Right cardiac atrium (tissue), 5 donors: ENCODE data around the gene MEOX2. TPM values are rescaled to one million over a fixed set of nuclear protein-coding genes. Genes with fewer than 3 reads are reported as not detected.

Source experiments
- ATAC-seq, 2 donors: fragments of 200-7000 bp; cut with Tn5 transposase; one replicate each; pipeline versions ENCODE4 v1.8.0 to v1.9.1; 2020; ENCODE audit warnings: moderate library complexity in 2 of 2, mild to moderate bottlenecking in 1 of 2
- DNase-seq, 3 donors: peaks; one replicate each; pipeline ENCODE4 v3.0.0-alpha.2; 2020
- H3K27ac ChIP-seq: one replicate; pipeline ENCODE4 v1.5.1; 2013; ENCODE audit warnings: mild to moderate bottlenecking, low read length, control low read depth, moderate library complexity
- H3K27me3 ChIP-seq: one replicate; pipeline ENCODE4 v1.6.1; 2013; ENCODE audit not compliant: control insufficient read depth, insufficient read depth
- H3K4me1 ChIP-seq: one replicate; pipeline ENCODE4 v1.6.1; 2013; ENCODE audit warnings: low read length; ENCODE audit not compliant: control insufficient read depth, insufficient read depth
- H3K4me3 ChIP-seq: one replicate; pipeline ENCODE4 v1.5.1; 2013; ENCODE audit warnings: low read length, control low read depth
- H3K9me3 ChIP-seq: one replicate; pipeline ENCODE4 v1.6.1; 2013; ENCODE audit warnings: low read length; ENCODE audit not compliant: control insufficient read depth
- WGBS: extraction: QIAGEN DNeasy Blood & Tissue Kit; methylation state at CpG from one replicate; pipeline ENCODE4 v1.1.7; 2013; 5-methylcytosine and 5-hydroxymethylcytosine counted together
- intact Hi-C, 4 donors: fragments of 100-400 bp; cut with DNase I; formaldehyde crosslinking; loops; one replicate each; pipeline versions ENCODE4 v1.11.0 to v1.14.0; 2022 to 2023
- polyA plus RNA-seq: library from polyadenylated mRNA; stranded (reverse); fragments of 200-250 nt; gene quantifications from one replicate; pipeline ENCODE4 v1.2.3, GENCODE V29; 2013
- total RNA-seq, 4 donors: library from RNA; stranded (reverse); fragmentation: NEBNext Ultra II Directional; extraction: Animal tissue kit (Norgen Biotek cat#: 25700); gene quantifications; one replicate each; pipeline ENCODE4 v1.2.1, GENCODE V29; 2021
- donor health status: healthy with polysubstance abuse.
- donor health status: DM: no; HTN: yes; CAD: no.
- donor health status: DM: no; HTN: no; CAD: no.
- donor health status: DM: no; HTN: yes; CAD: no; lungs with severe emphysema.
- donor health status: DM: yes; HTN: yes; CAD: no.

Gene MEOX2
- total and polyA plus RNA-seq, 5 donors, result 3.1 to 8.4 (median 6.0) TPM

GRCh38 chr7:15681631-15682030 lies 4.9 kb downstream of the MEOX2 start:
- H3K4me1 ChIP-seq, result no peaks in the 10 kb centered on the region
- intact Hi-C loops, result loop anchor here in 1 of 4 donors (10.0 kb wide), 1 partner anchor 383 kb away; no protein-coding TSS in a partner anchor
- H3K27ac ChIP-seq, result no peak overlapping the region
- no peaks in the 10 kb centered on the region for H3K9me3 ChIP-seq
- DNase-seq, result no peak
- no peak overlapping the region for H3K4me3 ChIP-seq
- WGBS, result 63% methylated on average over 2 of the region's 2 CpGs
- no peak for ATAC-seq
- H3K27me3 ChIP-seq, result no peaks in the 10 kb centered on the region

DNA sequence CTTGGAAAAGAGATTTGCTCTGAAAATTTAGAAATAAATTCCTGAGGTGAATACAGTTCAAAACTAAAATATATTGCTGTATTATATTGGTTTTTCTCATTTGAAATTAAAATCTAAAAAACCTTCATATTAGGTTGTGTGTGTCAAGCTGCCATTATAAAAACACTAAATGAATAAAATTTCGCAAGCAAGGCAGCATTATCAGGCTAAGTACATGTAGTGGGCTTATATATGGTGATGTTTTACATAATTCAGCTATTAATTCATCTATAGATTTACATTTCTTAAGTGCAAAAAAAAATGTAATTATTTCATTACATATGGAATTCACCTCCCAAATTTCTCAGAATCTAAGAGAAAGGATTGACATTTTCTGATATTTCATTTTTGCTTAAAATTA lies 5.3 kb downstream of the MEOX2 start:
- ATAC-seq (no peak), DNase-seq (no peak)
- Histone ChIP-seq H3K4me1 (no peaks in the 10 kb centered on the region), H3K27ac (no peak overlapping the region), H3K9me3 (no peaks in the 10 kb centered on the region), H3K27me3 (no peaks in the 10 kb centered on the region), H3K4me3 (no peak overlapping the region)
- 63% methylated on average over 1 of the region's 1 CpG for WGBS
- intact Hi-C loops, result loop anchor here in 1 of 4 donors (10.0 kb wide), 1 partner anchor 384 kb away; no protein-coding TSS in a partner anchor

GRCh38 chr7:15680446-15680845 lies 6.0 kb downstream of the MEOX2 start:
- peak overlapping the region; percentile 64 for H3K4me3 ChIP-seq

GRCh38 chr7:15679306-15679705 lies 7.2 kb downstream of the MEOX2 start:
- intact Hi-C loops, result no loop called here
- peak overlapping the region; percentile 40 for H3K4me3 ChIP-seq
- DNase-seq, result no peak
- no peaks in the 10 kb centered on the region for H3K27me3 ChIP-seq
- ATAC-seq, result no peak
- H3K4me1 ChIP-seq, result no peaks in the 10 kb centered on the region
- no peaks in the 10 kb centered on the region for H3K9me3 ChIP-seq
- H3K27ac ChIP-seq, result no peak overlapping the region
- 72% methylated on average over 1 of the region's 1 CpG for WGBS

More at GRCh38 chr7:15680446-15680845, 6.0 kb downstream of the MEOX2 start:
- H3K4me1 ChIP-seq, result no peaks in the 10 kb centered on the region
- intact Hi-C loops, result loop anchor here in 1 of 4 donors (10.0 kb wide), 1 partner anchor 384 kb away; no protein-coding TSS in a partner anchor
- no peak for DNase-seq
- no peaks in the 10 kb centered on the region for H3K9me3 ChIP-seq
- H3K27me3 ChIP-seq, result no peaks in the 10 kb centered on the region
- no peak for ATAC-seq
- WGBS, result 70% methylated on average over 3 of the region's 3 CpGs
- no peak overlapping the region for H3K27ac ChIP-seq

DNA sequence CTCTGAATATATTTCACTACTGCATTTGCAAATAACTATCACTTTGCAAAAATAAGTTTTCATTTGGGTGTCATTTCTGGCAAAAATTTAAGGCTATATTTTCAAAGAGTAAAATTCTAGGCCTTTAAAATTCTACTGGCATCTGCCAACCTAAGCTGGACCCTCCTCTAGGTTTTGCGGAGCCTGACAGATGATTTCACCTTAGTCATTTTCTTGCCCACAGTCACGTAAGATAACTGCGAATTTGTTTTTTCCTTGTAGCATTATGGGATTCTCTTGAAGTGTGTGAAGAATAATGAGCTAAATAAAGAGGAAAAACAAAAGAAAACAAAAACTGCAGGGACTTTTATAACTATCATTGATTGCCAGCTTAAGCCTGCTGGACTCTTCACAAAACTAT lies 7.8 kb downstream of the MEOX2 start:
- 66% methylated on average over 3 of the region's 3 CpGs for WGBS
- Histone ChIP-seq H3K4me1 (no peaks in the 10 kb centered on the region), H3K27me3 (no peaks in the 10 kb centered on the region), H3K9me3 (no peaks in the 10 kb centered on the region), H3K27ac (no peak overlapping the region), H3K4me3 (peak overlapping the region; percentile 56)
- intact Hi-C loops, result no loop called here
- ATAC-seq (no peak), DNase-seq (no peak)

GRCh38 chr7:15675379-15675778 lies 11.1 kb downstream of the MEOX2 start:
- DNase-seq (no peak), ATAC-seq (no peak)
- no peaks in the 10 kb centered on the region for H3K27me3 ChIP-seq
- no peak overlapping the region for H3K27ac ChIP-seq
- no peak overlapping the region for H3K4me3 ChIP-seq
- no peaks in the 10 kb centered on the region for H3K9me3 ChIP-seq
- H3K4me1 ChIP-seq, result no peaks in the 10 kb centered on the region
- WGBS, result 80% methylated on average over 2 of the region's 2 CpGs
- intact Hi-C loops, result no loop called here

GRCh38 chr7:15674586-15674985 lies 11.9 kb downstream of the MEOX2 start:
- Histone ChIP-seq H3K27ac (no peak overlapping the region), H3K27me3 (no peaks in the 10 kb centered on the region), H3K4me3 (no peak overlapping the region), H3K4me1 (no peaks in the 10 kb centered on the region), H3K9me3 (no peaks in the 10 kb centered on the region)
- intact Hi-C loops, result no loop called here
- DNase-seq (no peak), ATAC-seq (no peak)

DNA sequence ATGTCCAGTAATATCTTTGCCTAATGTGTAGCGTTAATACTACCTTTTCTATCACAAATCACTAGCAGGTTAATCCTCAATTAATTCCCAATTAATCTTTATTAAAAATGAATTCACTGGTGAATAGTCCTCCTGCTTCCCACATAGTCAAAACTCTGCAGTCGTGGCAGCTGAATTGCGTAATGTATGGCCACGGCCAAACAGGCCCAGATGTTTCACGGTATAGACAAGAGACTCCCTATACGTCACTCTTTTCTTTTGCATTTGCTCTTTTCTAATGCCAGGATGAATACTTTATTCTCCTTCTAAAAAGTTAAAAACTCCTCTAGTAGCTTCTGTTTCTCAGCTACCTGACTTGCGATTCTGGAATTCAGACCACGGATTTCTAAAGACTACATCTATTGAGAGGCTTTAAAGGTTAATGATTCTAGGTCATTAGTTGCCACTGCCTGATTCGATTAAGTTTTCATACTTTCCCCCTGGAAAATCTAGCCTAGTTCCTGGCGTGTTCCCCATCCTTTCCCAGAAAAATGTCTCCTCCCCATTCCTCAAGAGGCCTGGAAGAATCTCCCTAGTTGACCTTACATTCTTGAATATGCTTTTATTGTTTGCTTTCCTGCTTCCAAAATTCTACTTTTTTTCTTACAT lies 16.9 kb downstream of the MEOX2 start:
- Histone ChIP-seq H3K27me3 (no peaks in the 10 kb centered on the region), H3K27ac (no peak overlapping the region), H3K4me3 (no peak overlapping the region), H3K4me1 (peaks cover 1% of the 10 kb centered on the region), H3K9me3 (no peaks in the 10 kb centered on the region)
- no peak for DNase-seq
- WGBS, result 85% methylated on average over 10 of the region's 10 CpGs
- intact Hi-C loops, result no loop called here
- ATAC-seq, result no peak

GRCh38 chr7:15667991-15668390 lies 18.5 kb downstream of the MEOX2 start:
- ATAC-seq, result no peak
- Histone ChIP-seq H3K4me3 (no peak overlapping the region), H3K27me3 (no peaks in the 10 kb centered on the region), H3K4me1 (peaks cover 1% of the 10 kb centered on the region), H3K9me3 (no peaks in the 10 kb centered on the region), H3K27ac (no peak overlapping the region)
- no peak for DNase-seq
- intact Hi-C loops, result no loop called here
- WGBS, result 91% methylated on average over 5 of the region's 5 CpGs

DNA sequence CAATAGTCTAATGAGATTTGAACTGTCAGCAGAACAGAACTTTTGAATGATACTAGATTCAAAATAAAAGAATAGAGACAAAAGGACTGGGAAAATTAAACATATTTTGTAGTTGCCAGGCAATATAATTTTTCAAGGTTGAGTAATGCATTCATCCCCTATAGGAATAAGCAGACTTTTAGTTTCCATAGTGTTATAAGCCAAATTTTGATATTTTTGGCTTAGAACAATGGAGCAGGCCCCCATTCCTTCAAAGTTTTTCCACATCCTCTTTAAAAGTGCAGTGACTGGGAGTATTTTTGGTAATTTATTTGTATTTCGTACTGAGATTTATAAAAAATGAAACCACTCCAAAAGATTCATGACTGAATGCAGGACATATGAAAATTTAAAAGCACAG lies 24.0 kb downstream of the MEOX2 start:
- no peak overlapping the region for H3K27ac ChIP-seq
- intact Hi-C loops, result no loop called here
- peaks cover 1% of the 10 kb centered on the region for H3K4me1 ChIP-seq
- H3K4me3 ChIP-seq, result no peak overlapping the region
- H3K9me3 ChIP-seq, result no peaks in the 10 kb centered on the region
- 33% methylated on average over 1 of the region's 1 CpG for WGBS
- no peaks in the 10 kb centered on the region for H3K27me3 ChIP-seq
- no peak for ATAC-seq
- DNase-seq, result no peak

DNA sequence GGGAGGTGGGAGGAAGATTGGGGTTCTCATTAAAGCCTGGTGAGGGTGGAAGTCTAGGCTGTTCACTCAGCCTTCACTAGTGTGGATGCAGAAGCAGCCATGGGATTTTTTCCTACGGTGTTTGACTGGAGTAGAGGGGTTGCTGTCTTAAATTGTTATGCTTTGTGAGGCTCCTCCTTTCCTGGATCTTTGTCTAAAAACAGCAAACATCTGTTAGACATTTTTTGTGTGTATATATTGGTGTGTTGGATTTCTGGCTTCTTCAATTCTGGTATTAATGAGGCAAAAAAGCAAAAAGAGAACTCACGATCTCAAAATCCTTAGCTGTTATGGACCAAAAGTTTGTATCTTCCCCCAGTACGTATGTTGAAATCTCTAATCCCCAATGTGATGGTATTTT lies 28.2 kb downstream of the MEOX2 start:
- intact Hi-C loops, result no loop called here

More for the DNA sequence above, 28.2 kb downstream of the MEOX2 start:
- Histone ChIP-seq H3K27me3 (no peaks in the 10 kb centered on the region), H3K9me3 (no peaks in the 10 kb centered on the region), H3K4me1 (no peaks in the 10 kb centered on the region), H3K4me3 (no peak overlapping the region), H3K27ac (no peak overlapping the region)
- DNase-seq (no peak), ATAC-seq (no peak)
- 62% methylated on average over 3 of the region's 3 CpGs for WGBS
